ENCODE results near the gene HOXD4.
A peak's percentile ranks its signal among the peaks of the same experiment; 100 is the strongest.

Gene HOXD4

GRCh38 chr2:176140513-176141317 is 10.6 kb upstream of the HOXD4 start:
- DNase-seq: peak; percentile 79

- no peak for DNase-seq
Measured at GRCh38 chr2:176142281-176142680, 9.1 kb upstream of the HOXD4 start.

GRCh38 chr2:176145085-176145969 is 6.0 kb upstream of the HOXD4 start:
- DNase-seq: no peak

- no peak for DNase-seq
Measured at GRCh38 chr2:176146101-176146500, 5.2 kb upstream of the HOXD4 start.

- DNase-seq: no peak
Measured at GRCh38 chr2:176146645-176147044, 4.7 kb upstream of the HOXD4 start.

- DNase-seq: no peak
Measured at GRCh38 chr2:176147210-176147799, 4.0 kb upstream of the HOXD4 start.

GRCh38 chr2:176147800-176148496 is 3.4 kb upstream of the HOXD4 start:
- no peak for DNase-seq

- DNase-seq: no peak
Measured at GRCh38 chr2:176148751-176149421, 2.5 kb upstream of the HOXD4 start.

- DNase-seq: no peak
Measured at GRCh38 chr2:176149481-176149938, 1.8 kb upstream of the HOXD4 start.

GRCh38 chr2:176149939-176150583 is 1.3 kb upstream of the HOXD4 start:
- DNase-seq: no peak

GRCh38 chr2:176150584-176151441 is 537 bp upstream of the HOXD4 start:
- no peak for DNase-seq

GRCh38 chr2:176152350-176153181 is 1.2 kb downstream of the HOXD4 start:
- DNase-seq: no peak

GRCh38 chr2:176154576-176155252 is 3.4 kb downstream of the HOXD4 start:
- DNase-seq: no peak

- no peak for DNase-seq
Measured at GRCh38 chr2:176155356-176156044, 4.2 kb downstream of the HOXD4 start.

GRCh38 chr2:176156301-176156806 is 5.0 kb downstream of the HOXD4 start:
- no peak for DNase-seq

- DNase-seq: no peak
Measured at GRCh38 chr2:176156807-176157498, 5.6 kb downstream of the HOXD4 start, which contains the start of gene HOXD3. Gene HOXD3, plus strand, starts transcription at chr2:176157307. Its CDS starts 11,808 bp downstream, at chr2:176169115.

GRCh38 chr2:176157499-176158185 is 6.3 kb downstream of the HOXD4 start:
- DNase-seq: peak; percentile 48

Data from fibroblast of skin of back (primary cell).